HG03342 (cell line): ENCODE measurements around the gene ZNF33A.
A peak's percentile ranks its signal among the peaks of the same experiment; 100 is the strongest.
"Not testable (repeated sequence)": the region's sequence is repeated elsewhere in the genome, so short reads cannot be mapped to it uniquely, and the experiment has no call there.

Experiments
- ATAC-seq: cut with Tn5 transposase; IDR thresholded peaks from one replicate; pipeline ENCODE4 v1.9.1; 2021; ENCODE audit warnings: mild to moderate bottlenecking, moderate library complexity; ENCODE audit not compliant: unreplicated experiment

ZNF33A gene

GRCh38 chr10:38043516-38043915 is 33.0 kb downstream of the ZNF33A start:
- ATAC-seq, result no peak

DNA sequence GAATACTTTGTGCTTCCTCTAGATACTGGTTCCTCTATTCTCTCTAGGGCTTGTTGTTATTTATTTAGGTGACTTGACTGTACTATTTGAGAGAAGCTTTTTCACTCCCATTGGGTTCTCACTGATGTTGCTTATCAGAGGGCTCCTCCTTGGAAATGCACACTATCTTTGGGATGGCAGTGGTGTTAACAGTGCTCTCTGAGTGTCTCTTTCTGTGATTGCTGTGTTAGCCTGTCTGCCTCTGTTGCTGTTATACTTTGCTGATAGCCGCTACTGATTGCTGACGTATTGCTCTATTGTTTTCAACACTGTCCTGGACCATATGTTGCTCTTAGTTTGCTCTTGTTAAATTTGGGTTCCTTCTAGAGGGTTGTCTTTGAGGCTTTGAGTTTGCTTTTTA is 34.7 kb downstream of the ZNF33A start:
- no peak for ATAC-seq

DNA sequence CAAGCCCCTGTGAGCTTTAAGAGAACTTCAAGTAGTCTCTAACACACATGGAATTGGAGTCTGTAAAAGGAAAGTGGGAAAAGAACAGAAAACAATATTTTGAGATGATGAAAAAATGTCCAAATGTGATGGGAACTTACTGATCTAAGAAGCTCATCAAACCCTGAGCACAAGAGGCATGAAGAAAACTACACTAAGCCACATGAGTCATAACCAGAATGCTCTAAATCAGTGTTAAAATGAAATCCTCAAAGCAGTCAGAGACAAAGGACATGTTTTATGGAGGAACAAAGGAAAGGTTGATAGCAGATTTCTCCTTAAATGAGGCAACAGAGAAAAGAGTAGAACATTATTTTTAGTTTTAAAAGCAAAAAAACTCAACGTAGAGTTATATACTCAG is 37.2 kb downstream of the ZNF33A start:
- peak; percentile 67 for ATAC-seq

DNA sequence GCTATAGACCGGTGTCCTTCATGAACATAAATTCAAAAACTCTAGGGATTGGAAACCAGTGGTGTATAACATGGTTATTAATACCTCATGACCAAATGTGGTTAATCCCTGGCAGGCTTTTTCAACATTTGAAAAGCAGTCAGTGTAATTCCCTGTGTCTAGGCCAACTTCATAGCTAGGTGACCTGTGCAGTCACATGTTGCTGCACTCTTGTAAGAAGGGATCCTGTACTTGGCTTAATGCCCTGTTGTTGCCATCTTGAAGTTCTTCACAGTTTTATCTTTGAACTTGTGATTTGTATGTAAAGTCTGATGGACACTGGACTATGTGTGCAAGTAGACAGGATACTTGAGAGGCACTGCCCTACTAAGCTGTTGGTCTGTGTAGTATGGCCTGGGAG is 39.7 kb downstream of the ZNF33A start:
- ATAC-seq, result no peak

GRCh38 chr10:38054361-38054797 is 43.9 kb downstream of the ZNF33A start:
- no peak for ATAC-seq

DNA sequence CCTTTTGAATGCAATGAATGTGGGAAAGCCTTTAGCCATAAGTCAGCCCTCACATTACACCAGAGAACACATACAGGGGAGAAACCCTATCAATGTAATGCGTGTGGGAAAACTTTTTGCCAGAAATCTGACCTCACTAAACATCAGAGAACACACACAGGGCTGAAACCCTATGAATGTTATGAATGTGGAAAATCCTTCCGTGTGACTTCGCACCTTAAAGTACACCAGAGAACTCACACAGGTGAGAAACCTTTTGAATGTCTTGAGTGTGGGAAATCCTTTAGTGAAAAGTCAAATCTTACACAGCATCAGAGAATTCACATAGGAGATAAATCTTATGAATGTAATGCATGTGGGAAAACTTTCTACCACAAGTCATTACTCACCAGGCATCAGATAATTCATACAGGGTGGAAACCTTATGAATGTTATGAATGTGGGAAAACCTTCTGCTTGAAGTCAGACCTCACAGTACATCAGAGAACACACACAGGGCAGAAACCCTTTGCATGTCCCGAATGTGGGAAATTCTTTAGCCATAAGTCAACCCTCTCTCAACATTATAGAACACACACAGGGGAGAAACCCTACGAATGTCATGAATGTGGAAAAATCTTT is 44.9 kb downstream of the ZNF33A start:
- ATAC-seq, result not testable (repeated sequence)

DNA sequence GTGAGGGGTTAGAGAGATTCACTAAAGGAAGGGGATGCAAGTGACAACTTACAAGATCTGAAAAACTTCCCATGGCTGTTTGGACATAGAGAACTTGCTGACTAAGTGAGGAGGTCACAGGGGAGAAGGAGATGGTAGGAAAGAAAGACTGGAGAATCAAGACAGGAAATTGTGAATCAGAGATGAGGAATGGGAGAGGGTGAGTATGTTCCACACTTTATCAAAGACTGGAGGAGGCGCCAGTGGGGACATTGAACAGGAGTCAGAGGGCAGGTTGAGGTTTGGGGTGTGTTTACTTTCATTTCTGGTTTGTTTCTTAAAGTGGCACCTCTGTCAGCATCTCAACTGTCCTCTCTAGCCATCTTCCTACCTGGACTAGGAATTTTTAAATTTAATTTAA is 59.2 kb downstream of the ZNF33A start:
- ATAC-seq, result not testable (repeated sequence)

DNA sequence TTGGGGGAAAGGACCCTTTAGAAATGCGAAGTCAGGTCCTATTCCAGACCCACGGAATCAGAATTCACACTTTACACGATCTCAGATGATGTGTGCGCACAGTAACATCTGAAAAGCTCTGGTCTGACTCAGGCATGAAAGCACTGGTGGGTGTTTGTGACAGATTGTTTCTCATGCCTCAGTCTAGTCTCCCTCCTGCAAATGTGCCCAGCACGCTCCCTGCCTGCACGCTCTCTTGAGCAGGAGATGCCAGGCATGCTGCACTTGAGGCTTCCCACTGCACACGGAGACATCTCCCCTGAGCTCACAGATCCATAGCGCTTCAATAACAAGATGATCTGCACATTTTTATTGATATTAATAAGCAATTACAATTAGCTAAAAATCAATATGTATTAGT is 60.0 kb downstream of the ZNF33A start:
- ATAC-seq, result no peak

- no peak for ATAC-seq
Observed at GRCh38 chr10:38072552-38072951, 62.1 kb downstream of the ZNF33A start.

- ATAC-seq, result no peak
Observed at GRCh38 chr10:38076687-38077086, 66.2 kb downstream of the ZNF33A start.

DNA sequence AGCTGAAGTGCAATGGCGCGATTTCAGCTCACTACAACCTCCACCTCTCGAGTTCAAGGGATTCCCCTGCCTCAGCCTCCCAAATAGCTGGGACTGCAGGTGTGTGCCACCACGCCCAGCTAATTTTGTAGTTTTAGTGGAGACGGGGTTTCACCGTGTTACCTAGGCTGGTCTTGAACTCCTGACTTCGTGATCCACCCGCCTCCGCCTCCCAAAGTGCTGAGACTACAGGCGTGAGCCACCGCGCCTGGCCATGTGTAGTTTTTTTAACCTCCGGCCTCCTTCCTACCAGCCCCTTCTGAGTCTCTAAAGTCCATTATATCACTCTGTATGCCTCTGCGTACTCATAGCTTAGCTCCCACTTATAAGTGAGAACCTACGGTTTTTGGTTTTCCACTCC is 82.8 kb downstream of the ZNF33A start:
- not testable (repeated sequence) for ATAC-seq

GRCh38 chr10:38093816-38094157 is 83.3 kb downstream of the ZNF33A start:
- ATAC-seq, result peak; percentile 26

DNA sequence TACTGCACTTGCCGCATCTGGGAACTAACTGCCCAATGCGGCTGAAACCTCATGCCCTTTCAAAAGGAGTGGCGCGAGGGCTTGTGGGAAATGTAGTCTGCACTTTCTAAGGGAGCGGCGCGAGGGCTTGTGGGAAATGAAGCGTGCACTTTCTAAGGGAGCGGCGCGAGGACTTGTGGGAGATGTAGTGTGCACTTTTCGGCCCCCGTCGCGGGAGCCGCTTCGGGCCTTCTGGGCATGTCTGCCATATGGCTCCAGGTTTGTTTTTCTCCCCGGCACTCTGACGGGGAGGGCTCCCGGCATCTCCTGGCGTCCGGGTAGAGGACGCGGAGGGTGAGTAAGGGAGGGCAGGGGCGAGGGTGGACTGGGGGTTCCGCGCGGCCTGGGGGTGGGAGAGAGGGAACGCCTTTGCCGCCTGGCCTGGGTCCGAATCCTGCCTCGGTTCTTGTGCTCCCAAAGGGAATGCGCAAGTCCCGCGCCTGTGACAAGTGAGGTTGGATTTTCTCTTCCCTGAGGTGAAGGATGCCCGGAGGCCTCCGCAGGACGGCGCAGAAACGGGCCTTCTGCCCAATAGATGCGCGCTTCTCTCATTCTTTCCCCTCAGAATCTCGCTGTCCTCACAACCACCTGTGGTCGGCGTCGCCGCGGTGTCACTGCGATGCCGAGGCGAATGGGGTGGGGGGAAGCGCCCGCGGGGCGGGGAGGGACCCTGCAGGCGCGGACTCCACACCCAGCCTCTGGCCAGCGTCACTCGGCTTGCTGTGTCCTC is 83.9 kb downstream of the ZNF33A start, which contains the start of gene ZNF37A:
ZNF37A (plus strand) TSS at position 180 of the 769 bp plus-strand sequence. CDS start 2,281 bp downstream, outside the sequence.
- peak; percentile 98 for ATAC-seq

GRCh38 chr10:38094927-38095574 is 84.6 kb downstream of the ZNF33A start:
- ATAC-seq, result no peak

DNA sequence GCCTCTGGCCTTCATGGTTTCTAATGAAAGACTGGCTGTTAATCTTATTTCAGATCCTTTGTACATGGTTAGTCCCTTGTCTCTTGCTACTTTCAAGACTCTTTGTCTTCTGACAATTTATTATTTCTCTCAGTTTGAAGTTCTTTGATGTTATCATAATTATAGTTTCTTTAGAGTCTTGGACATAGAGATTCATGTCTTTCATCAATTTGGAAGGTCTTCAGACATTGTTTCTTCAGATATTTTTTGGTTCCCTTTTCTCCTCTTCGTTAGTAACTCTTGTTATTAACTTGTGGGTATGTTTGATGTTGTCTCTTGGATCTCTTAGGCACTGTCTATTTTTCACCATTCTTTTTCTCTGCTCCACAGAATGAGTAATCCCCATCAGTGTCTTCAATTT is 92.4 kb downstream of the ZNF33A start:
- ATAC-seq, result no peak

- no peak for ATAC-seq
Observed at GRCh38 chr10:38103756-38104155, 93.3 kb downstream of the ZNF33A start.

DNA sequence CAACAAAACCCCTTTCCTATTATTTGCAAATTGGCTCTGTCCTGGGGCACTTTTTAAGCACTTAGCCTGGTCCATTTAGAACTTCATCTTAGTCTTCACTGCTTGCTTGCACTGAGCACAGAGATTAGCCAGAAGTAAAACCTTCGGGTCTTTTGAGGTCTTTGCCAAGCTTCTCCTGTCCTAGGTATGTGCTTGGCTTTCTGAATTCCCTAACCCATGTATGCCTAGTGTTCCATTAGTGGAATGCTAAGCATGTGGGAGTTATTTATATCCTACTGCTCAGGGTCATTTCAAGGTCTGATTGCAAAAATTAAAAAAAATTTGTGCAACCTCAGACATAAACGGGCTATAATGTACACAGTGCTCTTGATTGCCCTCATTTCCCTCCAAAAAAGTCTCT is 101.7 kb downstream of the ZNF33A start:
- no peak for ATAC-seq
